ENCODE measurements around the gene NSG2. TPM values are rescaled to one million over a fixed set of nuclear protein-coding genes. Genes with fewer than 3 reads are reported as not detected.

NSG2 gene
- total RNA-seq: not detected

GRCh38 chr5:174045470-174046025 lies at the start of gene NSG2:
Gene NSG2, plus strand, starts transcription at chr5:174045706. Its CDS starts 1,050 bp downstream, at chr5:174046756.

Other genes starting within 250 kb of the NSG2 start
- 10 to 100 TPM; 11.6 to 13.2 TPM for gene CPEB4, start 157.4 kb upstream of the NSG2 start, total RNA-seq
- not detected for gene C5orf47, start 56.5 kb upstream of the NSG2 start, total RNA-seq

Data from activated naive CD4-positive, alpha-beta T cell treated with anti-CD3 and anti-CD28 coated beads, Interleukin-2, amount 10 ng/mL, durations not matched to agents 5 hours and 36 hours (primary cell).